Panc1 (cell line): ENCODE data around the gene PABPN1L. TPM values are rescaled to one million over a fixed set of nuclear protein-coding genes. Genes with fewer than 3 reads are reported as not detected.

Experiments used
- ATAC-seq: fragments of 200-7000 bp; cut with Tn5 transposase; 2 replicates; pipeline ENCODE4 v1.9.1; 2020; ENCODE audit warnings: mild to moderate bottlenecking, moderate library complexity
- BruUV-seq: library from RNA; stranded (reverse); fragments of 400-500 nt; replicated peaks from 2 replicates; lab custom pipeline; 2021; lab: Mats Ljungman, UMichigan
- CTCF ChIA-PET: fragments of 300-600 bp; sonication (Branson Sonifier 250); formaldehyde crosslinking; loops from one replicate; lab custom pipeline; 2022; ENCODE audit warnings: antibody characterized with exemption; lab: Charles Lee
- POLR2A ChIA-PET: fragments of 300-600 bp; sonication (Branson Sonifier 250); formaldehyde crosslinking; loops from one replicate; lab custom pipeline; 2022; ENCODE audit warnings: antibody characterized with exemption; lab: Charles Lee
- DNase-seq: peaks from one replicate; pipeline ENCODE4 v3.0.0-alpha.2; 2010; ENCODE audit warnings: low read depth, low spot score
- H3K27ac ChIP-seq: 2 replicates; pipeline ENCODE4 v1.5.1; 2011; ENCODE audit warnings: mild to moderate bottlenecking, low read length, inconsistent platforms
- H3K27me3 ChIP-seq: fragments of 200-500 bp; sonication (Bioruptor generic); 2 replicates; pipeline ENCODE4 v1.6.0; 2014; ENCODE audit warnings: low read length, inconsistent platforms; ENCODE audit not compliant: control insufficient read depth, insufficient read depth
- H3K36me3 ChIP-seq: fragments of 200-500 bp; sonication (Bioruptor generic); 2 replicates; pipeline ENCODE4 v1.5.1; 2014; ENCODE audit warnings: inconsistent platforms, mild to moderate bottlenecking, low read length, moderate library complexity; ENCODE audit not compliant: control insufficient read depth, insufficient read depth
- H3K4me1 ChIP-seq: 2 replicates; pipeline ENCODE4 v1.5.1; 2011; ENCODE audit warnings: inconsistent platforms, mild to moderate bottlenecking, low read length, moderate library complexity; ENCODE audit not compliant: control insufficient read depth, insufficient read depth
- H3K4me3 ChIP-seq, 2 experiments: 2 replicates each; pipeline ENCODE4 v1.5.1; 2011 to 2012; ENCODE audit warnings: low read depth in 2 of 2, low read length in 2 of 2, mild to moderate bottlenecking in 2 of 2, inconsistent platforms in 1 of 2, moderate library complexity in 1 of 2
- H3K9me3 ChIP-seq: fragments of 200-500 bp; sonication (Bioruptor generic); 2 replicates; pipeline ENCODE4 v1.5.1; 2014; ENCODE audit warnings: low read depth, mild to moderate bottlenecking, inconsistent platforms, low read length, moderate library complexity; ENCODE audit not compliant: control insufficient read depth, insufficient read depth
- CTCF ChIP-seq: fragments of 450-650 bp; IDR thresholded peaks from 2 replicates; pipeline ENCODE4 v1.5.1; 2017; ENCODE audit warnings: mild to moderate bottlenecking
- POLR2AphosphoS5 ChIP-seq: IDR thresholded peaks from 2 replicates; pipeline ENCODE4 v1.6.1; 2012; ENCODE audit warnings: mild to moderate bottlenecking, low read depth, low read length, moderate library complexity
- REST ChIP-seq, 2 experiments: IDR thresholded peaks; 2 replicates each; pipeline ENCODE4 v1.6.1; 2011 to 2012; ENCODE audit warnings: low read depth in 2 of 2, control low read depth in 1 of 2, low read length in 1 of 2, mild to moderate bottlenecking in 1 of 2, moderate library complexity in 1 of 2; ENCODE audit not compliant: insufficient read depth in 1 of 2
- SIN3A ChIP-seq: IDR thresholded peaks from 2 replicates; pipeline ENCODE4 v1.6.1; 2012; ENCODE audit warnings: low read depth, mild to moderate bottlenecking, low read length, moderate library complexity, borderline replicate concordance; ENCODE audit not compliant: insufficient read depth
- TCF7L2 ChIP-seq: IDR thresholded peaks from 2 replicates; pipeline ENCODE4 v1.6.1; 2011; ENCODE audit warnings: mild to moderate bottlenecking, low read depth, low read length, inconsistent platforms
- in situ Hi-C: cut with HindIII; loops from 2 replicates; pipeline ENCODE4 v1.10.0; 2016; ENCODE audit warnings: low sequenced_read_pairs, low pct_unique_long_range_greater_than_20kb
- intact Hi-C: fragments of 100-400 bp; cut with micrococcal nuclease; formaldehyde crosslinking; loops from one replicate; pipeline ENCODE4 v1.10.0; 2022; ENCODE audit not compliant: unreplicated experiment
- total RNA-seq: library from RNA; stranded (reverse); gene quantifications from one replicate; pipeline ENCODE4 v1.2.1, GENCODE V29; 2021; ENCODE audit not compliant: unreplicated experiment

Gene PABPN1L
- total RNA-seq, 1 experiment from 2014 or later: not detected

GRCh38 chr16:88872650-88873331 lies 6.3 kb upstream of the PABPN1L start:
- POLR2A ChIA-PET: no interaction called here
- intact Hi-C loops: no loop called here
- no peak for DNase-seq

GRCh38 chr16:88871730-88872416 lies 5.4 kb upstream of the PABPN1L start:
- DNase-seq (no peak), ATAC-seq (no peak)
- H3K4me3 ChIP-seq: no peak overlapping the region
- intact Hi-C loops: no loop called here
- POLR2A ChIA-PET: no interaction called here
- no peaks in the 10 kb centered on the region for H3K9me3 ChIP-seq
- BruUV-seq: no TSS peak
- in situ Hi-C loops: no loop called here
- H3K27me3 ChIP-seq: no peaks in the 10 kb centered on the region
- H3K4me1 ChIP-seq: no peaks in the 10 kb centered on the region
- H3K36me3 ChIP-seq: no peaks in the 10 kb centered on the region
- no peak overlapping the region for H3K27ac ChIP-seq
- CTCF ChIA-PET: no interaction called here
- TF ChIP-seq REST (IDR thresholded peaks at IDR 0.05; ENCODE audit: insufficient read depth in 1 of 2, low read depth in 2 of 2, low read length in 1 of 2): no peak
- TF ChIP-seq TCF7L2: no peak
- no peak for TF ChIP-seq POLR2AphosphoS5
- no peak for TF ChIP-seq CTCF

More at GRCh38 chr16:88872650-88873331, 6.3 kb upstream of the PABPN1L start:
- in situ Hi-C loops: no loop called here
- TF ChIP-seq CTCF: no peak
- no peak for TF ChIP-seq POLR2AphosphoS5
- TF ChIP-seq SIN3A: no peak
- no peak for TF ChIP-seq TCF7L2
- TF ChIP-seq REST (IDR thresholded peaks at IDR 0.05; ENCODE audit: insufficient read depth in 1 of 2, low read depth in 2 of 2, low read length in 1 of 2): no peak
- H3K4me1 ChIP-seq: no peaks in the 10 kb centered on the region
- no TSS peak for BruUV-seq
- no peak overlapping the region for H3K4me3 ChIP-seq
- H3K36me3 ChIP-seq: no peaks in the 10 kb centered on the region
- H3K9me3 ChIP-seq: no peaks in the 10 kb centered on the region
- H3K27me3 ChIP-seq: no peaks in the 10 kb centered on the region
- CTCF ChIA-PET: no interaction called here
- peak; percentile 28; the same call in 1 of the 2 replicates for ATAC-seq
- H3K27ac ChIP-seq: no peak overlapping the region
